Limb (tissue), 2 donors: Measurements from ENCODE around the gene RAB6B.

Source experiments
- DNase-seq, 2 donors: peaks; one replicate each; pipeline ENCODE4 v3.0.0-alpha.2; 2016; ENCODE audit errors: extremely low spot score in 2 of 2

RAB6B gene

GRCh38 chr3:133881939-133882825 lies 13.5 kb downstream of the RAB6B start:
- no peak for DNase-seq

- no peak for DNase-seq
Observed at GRCh38 chr3:133881492-133881891, 14.2 kb downstream of the RAB6B start.

GRCh38 chr3:133880886-133881455 lies 14.7 kb downstream of the RAB6B start:
- DNase-seq, result no peak

- no peak for DNase-seq
Observed at GRCh38 chr3:133880287-133880686, 15.4 kb downstream of the RAB6B start.

- no peak for DNase-seq
Observed at GRCh38 chr3:133878518-133878917, 17.2 kb downstream of the RAB6B start.

GRCh38 chr3:133877221-133877620 lies 18.5 kb downstream of the RAB6B start:
- no peak for DNase-seq

GRCh38 chr3:133874761-133875438 lies 20.8 kb downstream of the RAB6B start:
- DNase-seq, result no peak

GRCh38 chr3:133874344-133874743 lies 21.3 kb downstream of the RAB6B start:
- no peak for DNase-seq

- DNase-seq, result no peak
Observed at GRCh38 chr3:133872781-133873180, 22.9 kb downstream of the RAB6B start.

- DNase-seq, result no peak
Observed at GRCh38 chr3:133872161-133872560, 23.5 kb downstream of the RAB6B start.

GRCh38 chr3:133871368-133872090 lies 24.2 kb downstream of the RAB6B start:
- no peak for DNase-seq

GRCh38 chr3:133870822-133871221 lies 24.9 kb downstream of the RAB6B start:
- DNase-seq, result no peak

GRCh38 chr3:133869586-133869985 lies 26.1 kb downstream of the RAB6B start:
- no peak for DNase-seq

- no peak for DNase-seq
Observed at GRCh38 chr3:133868758-133869475, 26.8 kb downstream of the RAB6B start.

- DNase-seq, result no peak
Observed at GRCh38 chr3:133868186-133868585, 27.5 kb downstream of the RAB6B start.

GRCh38 chr3:133866141-133866540 lies 29.5 kb downstream of the RAB6B start:
- DNase-seq, result no peak

- DNase-seq, result no peak
Observed at GRCh38 chr3:133865136-133865855, 30.4 kb downstream of the RAB6B start.

- no peak for DNase-seq
Observed at GRCh38 chr3:133864616-133865015, 31.1 kb downstream of the RAB6B start.

GRCh38 chr3:133863911-133864310 lies 31.8 kb downstream of the RAB6B start:
- no peak for DNase-seq

GRCh38 chr3:133862161-133862560 lies 33.5 kb downstream of the RAB6B start:
- DNase-seq, result no peak
